ENCODE results near the gene MCOLN1. TPM values are rescaled to one million over a fixed set of nuclear protein-coding genes. Genes with fewer than 3 reads are reported as not detected.
"Not testable (repeated sequence)": the region's sequence is repeated elsewhere in the genome, so short reads cannot be mapped to it uniquely, and the experiment has no call there.

MCOLN1 gene
- total RNA-seq, 1 donor from 2014 or later = 5.2 TPM

DNA sequence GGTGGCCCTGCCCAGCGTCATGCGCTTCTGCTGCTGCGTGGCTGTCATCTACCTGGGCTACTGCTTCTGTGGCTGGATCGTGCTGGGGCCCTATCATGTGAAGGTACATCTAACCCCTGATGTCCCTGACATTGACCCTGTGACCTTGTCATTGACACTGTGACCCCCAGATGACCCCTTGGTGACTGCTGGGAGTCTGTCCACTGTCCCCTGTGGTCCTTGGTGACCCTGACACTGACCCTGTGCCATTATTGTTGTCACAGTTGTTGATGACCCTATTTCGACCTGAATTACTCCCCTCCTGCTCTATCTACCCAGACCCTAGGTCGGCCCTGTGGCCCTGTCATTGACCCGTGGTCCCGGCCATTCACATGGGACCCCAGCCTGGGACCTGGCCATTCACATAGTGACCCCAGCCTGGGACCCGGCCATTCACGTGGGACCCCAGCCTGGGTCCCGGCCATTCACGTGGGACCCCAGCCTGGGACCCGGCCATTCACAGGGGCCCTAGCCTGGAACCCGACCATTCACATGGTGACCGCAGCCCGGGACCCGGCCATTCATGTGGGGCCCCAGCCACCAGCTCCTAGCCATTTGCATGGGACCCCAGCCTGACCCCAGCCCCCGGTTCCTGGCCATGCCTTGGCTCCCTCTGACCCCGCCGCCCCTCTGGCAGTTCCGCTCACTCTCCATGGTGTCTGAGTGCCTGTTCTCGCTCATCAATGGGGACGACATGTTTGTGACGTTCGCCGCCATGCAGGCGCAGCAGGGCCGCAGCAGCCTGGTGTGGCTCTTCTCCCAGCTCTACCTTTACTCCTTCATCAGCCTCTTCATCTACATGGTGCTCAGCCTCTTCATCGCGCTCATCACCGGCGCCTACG, 7.4 kb downstream of the MCOLN1 start:
- H3K9ac ChIP-seq (ENCODE audit: low read depth in 1 of 3, low read length in 3 of 3) = no peak overlapping the region
- no peak overlapping the region for H3K27ac ChIP-seq (ENCODE audit: low read depth, low read length)
- H3K4me3 ChIP-seq (ENCODE audit: low read length in 3 of 3) = no peak overlapping the region
- H3K9me3 ChIP-seq (ENCODE audit: control insufficient read depth in 3 of 3, low read length in 3 of 3) = no peaks in the 10 kb centered on the region
- peaks cover 28 to 33% (median 31%) of the 10 kb centered on the region in 3 donors for H3K36me3 ChIP-seq (ENCODE audit: control insufficient read depth in 3 of 3, insufficient read depth in 3 of 3, low read length in 3 of 3)
- no peaks in the 10 kb centered on the region for H3K27me3 ChIP-seq (ENCODE audit: control insufficient read depth in 3 of 3, insufficient read depth in 3 of 3, low read length in 3 of 3)
- H3K4me1 ChIP-seq (ENCODE audit: control insufficient read depth in 3 of 3, insufficient read depth in 3 of 3, low read length in 3 of 3) = peaks cover 6 to 13% (median 10%) of the 10 kb centered on the region in 3 donors

DNA sequence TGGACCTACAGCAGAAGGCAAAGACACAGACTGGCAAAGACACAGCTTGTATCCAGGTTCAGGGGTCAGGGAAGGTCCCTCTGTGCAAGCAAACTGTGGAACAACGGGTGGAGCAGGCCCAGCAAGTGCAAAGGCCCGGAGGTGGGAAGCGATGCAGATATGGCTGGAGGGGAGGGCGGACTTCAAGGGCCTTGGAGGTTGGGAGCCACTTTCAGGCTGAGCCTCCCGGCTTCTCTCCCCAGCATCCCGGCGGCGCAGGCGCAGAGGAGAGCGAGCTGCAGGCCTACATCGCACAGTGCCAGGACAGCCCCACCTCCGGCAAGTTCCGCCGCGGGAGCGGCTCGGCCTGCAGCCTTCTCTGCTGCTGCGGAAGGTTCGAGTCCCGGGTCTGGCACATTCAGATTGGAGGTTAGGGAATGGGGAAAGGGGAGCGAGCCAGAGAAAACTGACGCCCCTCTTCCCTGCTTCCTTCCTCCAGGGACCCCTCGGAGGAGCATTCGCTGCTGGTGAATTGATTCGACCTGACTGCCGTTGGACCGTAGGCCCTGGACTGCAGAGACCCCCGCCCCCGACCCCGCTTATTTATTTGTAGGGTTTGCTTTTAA, 11.0 kb downstream of the MCOLN1 start:
- Histone ChIP-seq H3K36me3 (ENCODE audit: control insufficient read depth in 3 of 3, insufficient read depth in 3 of 3, low read length in 3 of 3) (peaks cover 18 to 19% (median 19%) of the 10 kb centered on the region in 3 donors), H3K4me1 (ENCODE audit: control insufficient read depth in 3 of 3, insufficient read depth in 3 of 3, low read length in 3 of 3) (peaks cover 12 to 24% (median 20%) of the 10 kb centered on the region in 3 donors), H3K27me3 (ENCODE audit: control insufficient read depth in 3 of 3, insufficient read depth in 3 of 3, low read length in 3 of 3) (no peaks in the 10 kb centered on the region), H3K9me3 (ENCODE audit: control insufficient read depth in 3 of 3, low read length in 3 of 3) (no peaks in the 10 kb centered on the region), H3K27ac (ENCODE audit: low read depth, low read length) (peak overlapping the region; percentile 86), H3K9ac (ENCODE audit: low read depth in 1 of 3, low read length in 3 of 3) (peak overlapping the region; percentile 81 to 92 (median 88)), H3K4me3 (ENCODE audit: low read length in 3 of 3) (peak overlapping the region; percentile 88 to 98 (median 97))

DNA sequence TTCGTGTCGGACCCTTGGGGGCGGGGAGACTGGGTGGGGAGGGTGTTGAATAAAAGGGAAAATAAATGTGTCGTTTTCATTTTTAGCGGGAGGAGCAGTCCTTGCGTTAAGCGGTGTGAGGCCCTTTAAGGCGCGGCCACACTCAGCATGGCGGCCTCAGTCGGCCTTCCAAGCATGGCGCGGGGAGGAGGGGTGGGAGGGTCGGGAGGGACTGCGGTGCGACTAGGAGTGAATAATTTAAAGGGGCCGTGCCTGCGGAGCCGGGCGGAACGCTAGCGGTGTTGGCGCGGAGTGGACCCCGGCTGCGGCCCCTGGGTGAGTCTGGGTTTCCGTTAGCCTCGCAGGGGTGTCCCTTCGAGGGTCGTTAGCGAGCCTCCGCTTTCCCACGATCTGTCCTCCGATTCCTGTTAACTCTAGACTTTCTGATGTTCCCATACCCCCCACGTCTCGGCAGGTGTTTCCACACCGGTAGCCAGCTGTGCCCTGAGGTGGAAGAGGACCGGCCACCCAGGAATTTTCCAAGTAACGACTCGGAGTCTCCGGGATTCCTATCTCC, 11.6 kb downstream of the MCOLN1 start:
- H3K4me1 ChIP-seq (ENCODE audit: control insufficient read depth in 3 of 3, insufficient read depth in 3 of 3, low read length in 3 of 3) = peaks cover 12 to 24% (median 20%) of the 10 kb centered on the region in 3 donors
- H3K27me3 ChIP-seq (ENCODE audit: control insufficient read depth in 3 of 3, insufficient read depth in 3 of 3, low read length in 3 of 3) = no peaks in the 10 kb centered on the region
- peak overlapping the region; percentile 88 to 98 (median 97) for H3K4me3 ChIP-seq (ENCODE audit: low read length in 3 of 3)
- H3K9ac ChIP-seq (ENCODE audit: low read depth in 1 of 3, low read length in 3 of 3) = peak overlapping the region; percentile 89 to 92 (median 89)
- peak overlapping the region; percentile 86 for H3K27ac ChIP-seq (ENCODE audit: low read depth, low read length)
- H3K9me3 ChIP-seq (ENCODE audit: control insufficient read depth in 3 of 3, low read length in 3 of 3) = no peaks in the 10 kb centered on the region
- H3K36me3 ChIP-seq (ENCODE audit: control insufficient read depth in 3 of 3, insufficient read depth in 3 of 3, low read length in 3 of 3) = peaks cover 17 to 19% (median 18%) of the 10 kb centered on the region in 3 donors

DNA sequence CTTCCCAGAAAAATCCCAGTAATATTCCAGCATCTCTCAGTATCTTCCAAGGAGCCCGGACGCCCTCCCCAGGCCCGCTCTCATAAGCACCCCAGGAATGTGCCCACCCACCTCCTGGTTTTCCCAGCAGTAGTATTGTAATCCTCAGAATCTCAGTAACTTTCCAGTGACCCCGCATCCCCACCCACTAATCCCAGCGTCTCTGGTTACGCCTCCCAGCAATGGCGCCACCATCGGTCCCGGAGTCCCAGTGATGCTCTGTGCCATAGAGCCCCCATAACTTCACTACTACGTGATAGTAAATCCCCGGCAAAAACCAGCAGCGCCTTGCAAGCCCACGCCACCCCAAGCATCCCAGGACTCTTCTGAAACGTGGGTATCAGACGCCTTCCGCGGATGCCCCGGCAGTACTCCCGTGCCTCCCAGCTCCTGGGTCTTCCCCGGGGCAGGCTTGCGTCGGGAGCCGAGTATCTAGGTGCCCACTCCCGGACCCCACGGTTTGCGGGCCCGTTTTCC, 12.2 kb downstream of the MCOLN1 start:
- peaks cover 12 to 24% (median 20%) of the 10 kb centered on the region in 3 donors for H3K4me1 ChIP-seq (ENCODE audit: control insufficient read depth in 3 of 3, insufficient read depth in 3 of 3, low read length in 3 of 3)
- peak overlapping the region; percentile 89 to 92 (median 89) for H3K9ac ChIP-seq (ENCODE audit: low read depth in 1 of 3, low read length in 3 of 3)
- peaks cover 13 to 17% (median 15%) of the 10 kb centered on the region in 3 donors for H3K36me3 ChIP-seq (ENCODE audit: control insufficient read depth in 3 of 3, insufficient read depth in 3 of 3, low read length in 3 of 3)
- no peaks in the 10 kb centered on the region for H3K9me3 ChIP-seq (ENCODE audit: control insufficient read depth in 3 of 3, low read length in 3 of 3)
- H3K4me3 ChIP-seq (ENCODE audit: low read length in 3 of 3) = peak overlapping the region; percentile 88 to 98 (median 97)
- peak overlapping the region; percentile 86 for H3K27ac ChIP-seq (ENCODE audit: low read depth, low read length)
- H3K27me3 ChIP-seq (ENCODE audit: control insufficient read depth in 3 of 3, insufficient read depth in 3 of 3, low read length in 3 of 3) = no peaks in the 10 kb centered on the region

DNA sequence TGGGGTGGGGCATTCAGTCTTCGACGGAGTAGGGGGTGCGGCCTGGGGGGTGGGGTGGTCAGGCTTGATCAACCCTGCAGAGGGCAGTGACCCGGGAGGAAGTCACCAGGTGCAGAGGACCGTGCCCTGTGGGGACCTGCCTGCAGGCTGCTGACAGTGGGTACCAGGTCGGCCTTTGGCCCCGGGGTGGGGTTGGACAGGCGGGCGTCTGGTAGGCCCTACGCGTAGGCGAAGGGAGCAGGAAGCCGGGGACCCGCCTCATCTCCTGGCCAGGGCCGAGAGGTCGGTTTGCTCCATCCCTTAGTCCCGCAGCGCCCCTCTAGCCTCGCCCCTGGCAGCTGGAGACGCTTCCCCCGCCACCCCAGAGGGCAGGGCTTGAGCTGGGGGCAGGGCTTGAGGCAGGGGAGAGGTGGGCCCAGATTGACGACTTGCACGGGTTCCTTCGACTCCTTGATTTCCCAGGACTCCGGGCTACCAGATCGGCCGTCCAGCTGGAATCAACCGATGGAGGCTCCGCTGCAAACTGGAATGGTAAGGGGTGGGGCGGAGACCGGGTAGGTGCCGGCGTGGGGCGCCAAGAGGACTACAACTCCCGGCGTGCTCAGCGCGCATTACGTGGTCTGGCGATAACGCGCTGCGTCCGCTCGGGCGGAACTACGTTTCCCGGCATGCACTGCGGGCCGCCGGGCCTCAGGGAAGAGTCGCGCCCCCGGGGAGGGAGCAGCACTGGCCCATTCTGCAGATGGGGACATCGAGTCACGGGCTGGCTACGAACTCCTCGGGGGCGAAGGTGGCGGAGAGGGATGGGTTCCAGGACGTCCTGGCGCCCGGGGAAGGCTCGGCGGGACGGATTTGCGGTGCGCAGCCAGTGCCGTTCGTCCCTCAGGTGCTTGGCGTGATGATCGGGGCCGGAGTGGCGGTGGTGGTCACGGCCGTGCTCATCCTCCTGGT, 12.9 kb downstream of the MCOLN1 start, which contains the start of gene PNPLA6:
TSS of gene PNPLA6 (plus strand) at position 671 of the 951 bp plus-strand sequence. CDS start at position 743, 72 bp downstream.
- Histone ChIP-seq H3K36me3 (ENCODE audit: control insufficient read depth in 3 of 3, insufficient read depth in 3 of 3, low read length in 3 of 3) (peaks cover 14 to 19% (median 16%) of the 10 kb centered on the region in 3 donors), H3K9me3 (ENCODE audit: control insufficient read depth in 3 of 3, low read length in 3 of 3) (no peaks in the 10 kb centered on the region), H3K27me3 (ENCODE audit: control insufficient read depth in 3 of 3, insufficient read depth in 3 of 3, low read length in 3 of 3) (no peaks in the 10 kb centered on the region), H3K27ac (ENCODE audit: low read depth, low read length) (peak within 1 kb of the TSS; percentile 86), H3K4me1 (ENCODE audit: control insufficient read depth in 3 of 3, insufficient read depth in 3 of 3, low read length in 3 of 3) (peaks cover 12 to 24% (median 20%) of the 10 kb centered on the region in 3 donors), H3K9ac (ENCODE audit: low read depth in 1 of 3, low read length in 3 of 3) (peak within 1 kb of the TSS; percentile 89 to 92 (median 89)), H3K4me3 (ENCODE audit: low read length in 3 of 3) (peak within 1 kb of the TSS; percentile 88 to 98 (median 97))

DNA sequence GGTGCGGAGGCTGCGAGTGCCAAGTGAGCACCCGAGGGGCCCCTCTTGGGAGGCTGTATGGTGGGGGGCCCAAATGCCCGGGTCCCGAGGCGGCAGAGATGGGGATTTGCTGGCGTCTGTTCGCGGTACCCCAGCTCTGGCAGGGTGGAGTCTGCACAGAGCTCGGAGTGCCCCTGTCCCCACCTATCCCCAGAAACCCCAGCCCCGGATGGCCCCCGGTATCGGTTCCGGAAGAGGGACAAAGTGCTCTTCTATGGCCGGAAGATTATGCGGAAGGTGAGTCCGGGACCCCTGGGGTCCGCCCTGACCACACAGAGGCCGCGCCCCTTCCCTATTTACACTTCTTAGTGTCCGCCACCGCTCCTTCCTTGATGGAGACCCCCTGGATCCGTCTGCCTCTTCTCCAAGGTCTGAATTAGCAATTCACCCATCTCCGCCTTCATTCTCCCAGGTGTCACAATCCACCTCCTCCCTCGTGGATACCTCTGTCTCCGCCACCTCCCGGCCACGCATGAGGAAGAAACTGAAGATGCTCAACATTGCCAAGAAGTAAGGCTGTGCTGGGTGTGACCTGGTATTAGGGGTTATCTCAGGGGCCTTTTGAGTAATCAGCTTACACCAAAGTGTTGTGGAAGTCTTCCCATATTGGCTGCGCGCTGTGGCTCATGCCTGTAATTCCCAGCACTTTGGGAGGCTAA, 13.7 kb downstream of the MCOLN1 start:
- Histone ChIP-seq H3K4me1 (ENCODE audit: control insufficient read depth in 3 of 3, insufficient read depth in 3 of 3, low read length in 3 of 3) (peaks cover 12 to 24% (median 20%) of the 10 kb centered on the region in 3 donors), H3K4me3 (ENCODE audit: low read length in 3 of 3) (peak overlapping the region; percentile 88 to 98 (median 97)), H3K27ac (ENCODE audit: low read depth, low read length) (peak overlapping the region; percentile 86), H3K9me3 (ENCODE audit: control insufficient read depth in 3 of 3, low read length in 3 of 3) (no peaks in the 10 kb centered on the region), H3K27me3 (ENCODE audit: control insufficient read depth in 3 of 3, insufficient read depth in 3 of 3, low read length in 3 of 3) (no peaks in the 10 kb centered on the region), H3K36me3 (ENCODE audit: control insufficient read depth in 3 of 3, insufficient read depth in 3 of 3, low read length in 3 of 3) (peaks cover 18 to 24% (median 21%) of the 10 kb centered on the region in 3 donors), H3K9ac (ENCODE audit: low read depth in 1 of 3, low read length in 3 of 3) (peak overlapping the region; percentile 89 to 92 (median 89))

DNA sequence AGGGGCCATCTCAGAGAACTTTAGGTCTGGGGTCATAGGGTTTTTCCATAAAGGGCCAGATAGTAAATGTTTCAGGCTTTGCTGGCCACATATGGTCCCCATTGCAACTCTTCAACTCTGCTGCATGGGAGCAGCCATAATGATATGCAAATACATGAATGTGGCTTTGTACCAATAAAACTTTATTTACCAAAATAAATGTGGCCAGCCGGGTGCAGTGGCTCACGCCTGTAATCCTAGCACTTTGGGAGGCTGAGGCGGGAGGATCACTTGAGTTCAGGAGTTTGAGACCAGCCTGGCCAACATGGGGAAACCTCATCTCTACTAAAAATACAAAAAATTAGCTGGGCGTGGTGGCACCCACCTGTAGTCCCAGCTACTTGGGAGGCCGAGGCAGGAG, 16.6 kb downstream of the MCOLN1 start:
- Histone ChIP-seq H3K4me1 (ENCODE audit: control insufficient read depth in 3 of 3, insufficient read depth in 3 of 3, low read length in 3 of 3) (peaks cover 6 to 15% (median 13%) of the 10 kb centered on the region in 3 donors), H3K36me3 (ENCODE audit: control insufficient read depth in 3 of 3, insufficient read depth in 3 of 3, low read length in 3 of 3) (peaks cover 28 to 40% (median 39%) of the 10 kb centered on the region in 3 donors)
- not testable (repeated sequence) for H3K27ac ChIP-seq (ENCODE audit: low read depth, low read length); H3K27me3 ChIP-seq (ENCODE audit: control insufficient read depth in 3 of 3, insufficient read depth in 3 of 3, low read length in 3 of 3); H3K4me3 ChIP-seq (ENCODE audit: low read length in 3 of 3); H3K9ac ChIP-seq (ENCODE audit: low read depth in 1 of 3, low read length in 3 of 3); H3K9me3 ChIP-seq (ENCODE audit: control insufficient read depth in 3 of 3, low read length in 3 of 3)

DNA sequence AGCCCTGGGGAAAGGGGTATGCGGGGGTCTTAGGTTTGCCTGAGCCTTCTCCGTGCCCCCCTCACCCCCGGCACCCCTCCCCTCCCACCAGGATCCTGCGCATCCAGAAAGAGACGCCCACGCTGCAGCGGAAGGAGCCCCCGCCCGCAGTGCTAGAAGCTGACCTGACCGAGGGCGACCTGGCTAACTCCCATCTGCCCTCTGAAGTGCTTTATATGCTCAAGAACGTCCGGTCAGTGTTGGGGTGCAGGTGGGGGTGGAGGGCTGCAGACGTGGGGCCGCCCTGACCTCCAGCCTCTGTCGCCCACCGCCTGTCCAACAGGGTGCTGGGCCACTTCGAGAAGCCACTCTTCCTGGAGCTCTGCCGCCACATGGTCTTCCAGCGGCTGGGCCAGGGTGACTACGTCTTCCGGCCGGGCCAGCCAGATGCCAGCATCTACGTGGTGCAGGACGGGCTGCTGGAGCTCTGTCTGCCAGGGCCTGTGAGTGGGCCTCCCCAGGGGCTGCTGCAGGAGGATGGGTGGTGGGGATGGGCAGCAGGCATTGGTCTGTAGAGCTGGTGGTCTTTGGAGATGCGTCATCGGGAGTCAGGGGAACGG, 17.5 kb downstream of the MCOLN1 start:
- Histone ChIP-seq H3K36me3 (ENCODE audit: control insufficient read depth in 3 of 3, insufficient read depth in 3 of 3, low read length in 3 of 3) (peaks cover 28 to 44% (median 42%) of the 10 kb centered on the region in 3 donors), H3K4me1 (ENCODE audit: control insufficient read depth in 3 of 3, insufficient read depth in 3 of 3, low read length in 3 of 3) (peaks cover 6 to 10% (median 9%) of the 10 kb centered on the region in 3 donors), H3K9ac (ENCODE audit: low read depth in 1 of 3, low read length in 3 of 3) (no peak overlapping the region), H3K4me3 (ENCODE audit: low read length in 3 of 3) (no peak overlapping the region), H3K27me3 (ENCODE audit: control insufficient read depth in 3 of 3, insufficient read depth in 3 of 3, low read length in 3 of 3) (no peaks in the 10 kb centered on the region), H3K9me3 (ENCODE audit: control insufficient read depth in 3 of 3, low read length in 3 of 3) (no peaks in the 10 kb centered on the region), H3K27ac (ENCODE audit: low read depth, low read length) (no peak overlapping the region)
